IPS-11a (cell line): Measurements from ENCODE around the gene ICAM3.
"Not testable (repeated sequence)": the region's sequence is repeated elsewhere in the genome, so short reads cannot be mapped to it uniquely, and the experiment has no call there.

ENCODE experiments used
- H3K4me3 ChIP-seq: one replicate; pipeline ENCODE4 v1.5.1; 2013; ENCODE audit warnings: low read depth, low read length, control low read depth

Gene ICAM3

DNA sequence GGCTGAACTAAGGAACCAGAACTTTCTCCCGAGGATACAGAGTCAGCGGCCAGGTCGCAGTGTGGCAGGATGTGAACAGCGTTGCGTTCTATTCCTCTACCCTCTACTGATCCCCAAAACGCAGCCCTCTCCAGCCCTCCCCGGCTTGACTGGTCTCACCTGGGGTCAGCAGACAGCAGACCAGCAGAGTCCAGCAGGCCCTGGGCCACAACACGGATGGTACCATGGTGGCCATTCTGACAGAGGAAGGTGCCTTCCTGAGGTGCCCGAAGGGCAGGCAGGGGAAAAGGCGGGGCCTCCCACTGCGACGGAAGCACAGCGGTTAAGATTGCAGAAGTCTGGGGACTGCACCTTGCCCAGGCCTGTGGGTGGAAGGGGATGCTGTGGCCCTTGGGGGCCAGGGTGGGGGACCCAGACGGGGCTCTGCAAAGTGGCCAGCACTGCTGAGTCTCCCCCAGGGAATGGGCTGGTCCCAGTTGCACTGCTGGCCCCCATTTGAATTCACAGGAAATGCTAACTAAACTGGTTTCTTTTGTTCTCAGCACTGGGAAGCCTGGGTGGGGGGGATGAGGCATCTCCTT is at the start of gene ICAM3:
TSS of gene ICAM3 (minus strand) at position 245 of the 581 bp plus-strand sequence. CDS start at position 235, 10 bp downstream.
- no peak within 1 kb of the TSS for H3K4me3 ChIP-seq

GRCh38 chr19:10388957-10389356 is 49.5 kb upstream of the ICAM3 start:
- H3K4me3 ChIP-seq, result no peak overlapping the region

GRCh38 chr19:10384580-10384979 is 45.2 kb upstream of the ICAM3 start:
- H3K4me3 ChIP-seq, result no peak overlapping the region

DNA sequence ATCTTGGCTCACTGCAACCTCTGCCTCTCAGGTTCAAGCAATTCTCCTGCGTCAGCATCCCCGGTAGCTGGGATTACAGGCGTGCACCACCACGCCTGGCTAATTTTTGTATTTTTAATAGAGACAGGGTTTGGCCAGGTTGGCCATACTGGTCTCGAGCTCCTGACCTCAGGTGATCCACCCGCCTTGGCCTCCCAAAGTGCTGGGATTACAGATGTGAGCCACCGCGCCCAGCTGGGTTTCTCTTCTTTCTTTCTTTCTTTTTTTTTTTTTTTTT is 43.7 kb upstream of the ICAM3 start:
- H3K4me3 ChIP-seq, result not testable (repeated sequence)

DNA sequence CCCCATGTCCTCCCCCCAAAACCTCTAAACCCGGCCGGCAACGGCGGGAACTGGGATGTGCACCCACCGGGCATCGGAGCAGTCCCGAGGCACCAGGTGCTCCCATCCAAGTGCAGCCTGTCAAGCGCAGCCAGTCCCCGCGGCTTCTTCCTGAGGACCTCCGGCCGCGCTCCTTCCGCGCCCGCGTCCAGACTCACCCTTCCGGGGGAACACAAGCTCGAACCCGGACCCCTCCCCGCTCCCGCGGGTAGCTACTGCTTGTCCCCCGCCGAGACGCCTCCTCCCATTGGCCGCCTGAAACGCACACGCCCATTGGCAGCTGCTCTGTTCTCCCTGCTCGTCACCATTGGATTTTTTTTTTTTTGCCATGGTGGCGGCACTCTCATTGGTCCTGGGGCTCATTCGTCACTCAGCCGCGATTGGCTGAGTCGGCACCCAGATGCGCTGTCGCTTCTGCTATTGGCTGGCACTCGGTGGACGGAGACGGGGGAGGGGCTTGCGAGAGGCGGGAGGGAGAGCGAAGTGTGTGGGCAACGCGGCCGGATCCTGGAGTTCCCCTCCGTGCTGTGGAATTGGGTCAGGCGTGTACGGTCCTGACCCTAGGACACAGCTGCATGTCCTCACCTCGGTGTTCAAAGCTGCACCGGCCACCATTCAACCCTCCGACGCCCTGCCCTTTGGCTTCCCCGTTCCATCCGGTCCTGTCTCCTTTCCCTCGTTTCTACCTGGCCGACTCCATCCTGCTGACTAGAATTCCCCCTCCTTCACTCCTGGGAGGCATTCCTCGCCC is 41.1 kb upstream of the ICAM3 start, which contains the start of gene TYK2:
TSS of gene TYK2 (minus strand) at position 260 of the 790 bp plus-strand sequence. CDS start 2,166 bp downstream, outside the sequence.
- H3K4me3 ChIP-seq, result peak within 1 kb of the TSS; percentile 83

DNA sequence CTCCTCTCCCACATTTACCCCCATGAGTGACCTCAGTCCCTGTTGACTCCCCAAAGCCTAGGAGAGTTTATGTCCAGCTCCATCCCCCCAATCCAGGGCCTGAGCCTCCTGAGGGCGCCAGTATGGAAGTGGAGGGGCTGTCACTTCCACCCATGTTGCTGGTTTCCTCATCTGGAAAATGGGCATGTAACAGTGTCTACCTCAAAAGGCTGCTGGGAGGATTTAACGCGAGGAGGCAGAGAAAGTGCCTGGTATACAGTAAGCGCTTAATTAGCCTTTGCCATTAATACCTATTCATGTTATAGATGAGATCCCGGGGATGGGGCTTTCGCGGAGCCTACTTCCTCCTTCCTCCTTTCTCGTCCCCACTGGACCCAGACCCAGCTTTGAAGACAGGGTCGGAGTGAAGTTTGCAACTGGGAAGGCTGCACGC is 40.5 kb upstream of the ICAM3 start:
- H3K4me3 ChIP-seq, result peak overlapping the region; percentile 68

GRCh38 chr19:10378124-10378523 is 38.7 kb upstream of the ICAM3 start:
- H3K4me3 ChIP-seq, result no peak overlapping the region

GRCh38 chr19:10377140-10377640 is 37.8 kb upstream of the ICAM3 start:
- H3K4me3 ChIP-seq, result not testable (repeated sequence)

GRCh38 chr19:10374931-10375330 is 35.5 kb upstream of the ICAM3 start:
- no peak overlapping the region for H3K4me3 ChIP-seq

GRCh38 chr19:10372690-10373089 is 33.3 kb upstream of the ICAM3 start:
- no peak overlapping the region for H3K4me3 ChIP-seq

GRCh38 chr19:10368101-10368803 is 28.8 kb upstream of the ICAM3 start:
- no peak overlapping the region for H3K4me3 ChIP-seq

GRCh38 chr19:10366950-10367512 is 27.6 kb upstream of the ICAM3 start:
- H3K4me3 ChIP-seq, result not testable (repeated sequence)

DNA sequence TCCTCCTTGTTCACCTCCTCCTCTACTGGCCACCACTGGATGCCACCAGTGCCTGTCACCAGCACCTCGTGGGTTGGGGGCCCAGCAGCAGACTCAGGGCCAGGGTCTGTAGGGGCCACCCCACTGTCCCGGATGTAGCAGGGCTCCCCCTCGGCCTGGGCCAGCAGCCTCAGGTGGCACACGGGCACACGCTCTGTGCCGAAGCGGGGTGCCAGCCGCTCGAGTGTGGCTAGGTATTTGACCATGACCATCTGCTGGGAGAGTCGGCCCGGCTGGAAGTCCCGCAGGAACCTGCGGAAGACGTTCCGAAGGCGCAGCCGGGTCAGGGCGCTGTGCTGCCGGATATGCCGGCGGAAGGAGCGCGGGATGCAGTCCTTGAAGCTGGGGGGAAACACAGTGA is 26.1 kb upstream of the ICAM3 start:
- no peak overlapping the region for H3K4me3 ChIP-seq

- no peak overlapping the region for H3K4me3 ChIP-seq
Observed at GRCh38 chr19:10364644-10365043, 25.2 kb upstream of the ICAM3 start.

GRCh38 chr19:10363789-10364281 is 24.4 kb upstream of the ICAM3 start:
- H3K4me3 ChIP-seq, result no peak overlapping the region

- H3K4me3 ChIP-seq, result no peak overlapping the region
Observed at GRCh38 chr19:10362259-10362658, 22.8 kb upstream of the ICAM3 start.

- H3K4me3 ChIP-seq, result no peak overlapping the region
Observed at GRCh38 chr19:10361569-10362011, 22.2 kb upstream of the ICAM3 start.

DNA sequence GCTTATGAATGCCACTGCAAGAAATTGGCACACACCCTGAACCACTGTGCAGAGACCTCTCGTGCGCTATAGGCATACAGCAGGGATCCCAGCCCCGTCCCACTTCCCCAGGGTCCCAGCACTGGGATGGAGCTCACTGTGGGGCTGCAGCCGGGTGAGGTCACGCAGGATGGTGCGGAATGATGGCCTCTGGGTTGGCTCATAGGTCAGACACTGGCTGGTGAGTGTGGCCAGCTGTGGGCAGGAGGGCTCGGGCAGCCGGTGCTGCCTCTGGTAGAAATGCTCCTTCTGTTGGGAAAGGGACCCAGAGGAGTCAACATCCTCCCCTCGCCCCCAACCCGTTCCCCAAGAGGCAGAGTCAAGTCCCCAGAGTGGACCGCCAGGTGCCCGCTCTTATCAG is 17.0 kb upstream of the ICAM3 start:
- no peak overlapping the region for H3K4me3 ChIP-seq

DNA sequence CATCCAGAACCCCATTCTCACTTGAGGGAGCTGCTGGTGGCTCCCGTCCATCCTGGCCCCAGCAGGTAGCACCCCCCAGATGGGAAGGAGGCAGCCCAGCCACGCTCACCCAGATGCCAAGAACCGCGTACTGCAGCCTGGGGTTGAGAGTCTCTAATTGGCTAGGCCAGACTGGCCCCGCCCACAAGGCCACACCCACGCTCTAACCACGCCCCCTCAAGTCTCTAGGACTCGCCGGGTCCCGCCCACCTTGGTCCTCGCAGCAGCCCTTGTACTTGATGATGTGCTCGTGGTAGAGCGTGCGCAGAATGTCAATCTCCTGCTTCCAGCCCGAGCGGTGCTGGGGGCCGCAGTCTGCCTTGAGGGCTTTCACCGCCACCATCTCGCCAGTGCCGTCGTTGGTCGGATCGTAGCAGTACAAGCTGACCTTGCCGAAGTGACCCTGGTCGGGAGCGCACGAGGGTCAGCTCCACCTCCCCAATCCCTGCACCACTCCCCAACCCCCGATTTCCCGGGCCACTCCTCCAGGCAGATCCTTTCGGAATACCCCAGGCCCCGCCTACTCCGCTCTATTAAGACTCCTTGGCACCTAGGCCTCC is 14.5 kb upstream of the ICAM3 start:
- H3K4me3 ChIP-seq, result peak overlapping the region; percentile 65

DNA sequence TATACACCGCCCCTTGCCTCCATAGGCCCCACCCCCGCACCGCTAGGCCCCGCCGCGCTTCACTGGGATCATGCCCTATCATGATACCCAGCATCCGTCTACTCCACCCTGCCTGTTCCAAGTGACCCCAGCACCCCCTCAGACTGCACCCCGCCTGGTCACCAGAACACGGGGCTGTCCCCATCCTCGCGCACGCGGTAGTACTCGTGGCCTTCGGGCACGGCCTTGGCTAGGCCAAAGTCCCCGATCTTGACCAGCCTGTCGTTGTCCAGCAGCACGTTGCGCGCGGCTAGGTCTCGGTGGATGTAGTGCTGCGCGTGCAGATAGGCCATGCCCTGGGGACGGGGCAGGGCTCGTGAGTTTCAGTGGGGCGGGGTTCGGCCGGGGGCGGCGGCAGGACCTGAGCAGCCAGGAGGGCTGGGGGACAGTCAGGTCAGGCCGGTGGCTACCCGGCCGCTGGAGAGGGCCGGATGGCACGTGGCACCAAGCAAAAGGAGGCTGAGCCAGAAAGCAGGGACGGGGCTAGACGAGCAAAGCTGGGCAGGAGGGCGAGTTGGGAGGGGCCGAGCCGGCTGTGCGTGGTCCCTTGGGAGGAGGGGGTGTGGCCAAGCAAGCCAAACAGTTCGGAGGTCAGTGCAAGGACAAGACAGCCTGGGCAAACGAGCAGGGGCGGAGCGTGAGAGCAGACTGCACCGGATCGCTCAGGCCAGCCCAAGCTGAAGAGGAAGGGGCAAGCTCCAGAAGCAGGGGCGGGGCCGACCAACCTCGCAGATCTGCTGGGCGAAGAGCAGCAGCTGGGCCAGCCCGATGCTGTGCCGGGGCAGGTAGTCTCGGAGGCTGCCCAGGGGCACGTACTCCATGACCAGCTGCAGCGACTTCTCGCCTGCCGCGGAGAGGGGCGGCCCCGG is 13.6 kb upstream of the ICAM3 start:
- peak overlapping the region; percentile 65 for H3K4me3 ChIP-seq
